Renal cortex interstitium (tissue), 15 donors: ENCODE measurements around the gene INSC. TPM values are rescaled to one million over a fixed set of nuclear protein-coding genes. Genes with fewer than 3 reads are reported as not detected.
"Not testable (repeated sequence)": the region's sequence is repeated elsewhere in the genome, so short reads cannot be mapped to it uniquely, and the experiment has no call there.

Experiments
- DNase-seq, 11 donors: peaks; one replicate each; pipeline ENCODE4 v3.0.0-alpha.2; 2013; ENCODE audit warnings: low read depth in 9 of 11, low spot score in 4 of 11; ENCODE audit errors: extremely low read depth in 1 of 11
- long read RNA-seq, 16 experiments: transcript quantifications; one replicate each; lab custom pipeline, GENCODE V29; 2026
- polyA plus RNA-seq, 3 donors: library from polyadenylated mRNA; unstranded; fragments of 120-200 nt; gene quantifications; one replicate each; pipeline ENCODE4 v1.2.1, GENCODE V29; 2013; ENCODE audit not compliant: insufficient read length in 3 of 3

The INSC gene
- 1 to 10 TPM in 1 of 3 donors, under 1 TPM in 2; 0.33 to 1.3 (median 0.62) TPM for polyA plus RNA-seq
- long read RNA-seq, donor 1, result 0 reads
- long read RNA-seq, donor 2, result 0 reads
- long read RNA-seq, donor 3, result 0 reads
- long read RNA-seq, donor 4, result 0 reads
- long read RNA-seq, donor 5, result 0 reads
- long read RNA-seq, donor 6, result 0 reads
- long read RNA-seq, donor 7, result 0 reads
- long read RNA-seq, donor 8, result 0 reads
- long read RNA-seq, donor 9, result 0 reads
- long read RNA-seq, donor 10, result 0 reads
- long read RNA-seq, donor 11, result 0 reads
- long read RNA-seq, donor 12, result 0 reads
- long read RNA-seq, donor 13, result 0 reads
- long read RNA-seq, donor 14, result 0 reads
- long read RNA-seq, donor 15, result 0 reads
- long read RNA-seq, donor 16, result 0 reads

GRCh38 chr11:15114501-15115475, at the start of gene INSC:
INSC (plus strand) TSS chr11:15114923; CDS start chr11:15149175, 34,252 bp downstream.
- peak in 8 of 11 donors; percentile 2 to 27 (median 18) for DNase-seq

DNA sequence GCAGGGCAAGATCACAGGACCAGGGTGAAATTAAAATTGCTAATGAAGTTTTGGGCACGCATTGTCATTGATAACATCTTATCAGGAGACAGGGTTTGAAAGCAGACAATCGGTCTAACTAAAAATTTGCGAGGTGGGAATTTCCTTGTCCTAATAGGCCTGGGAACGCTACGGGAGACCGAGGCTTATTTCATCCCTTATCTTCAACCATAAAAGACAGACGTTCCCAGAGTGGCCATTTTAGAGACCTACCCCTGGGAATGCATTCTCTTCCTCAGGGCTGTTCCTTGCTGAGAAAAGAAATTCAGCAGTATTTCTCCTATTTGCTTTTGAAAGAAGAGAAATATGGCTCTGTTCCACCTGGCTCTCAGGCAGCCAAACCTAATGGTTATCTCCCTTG, 45.0 kb upstream of the INSC start:
- DNase-seq, result not testable (repeated sequence)

GRCh38 chr11:15071556-15072255, 43.0 kb upstream of the INSC start:
- no peak for DNase-seq

DNA sequence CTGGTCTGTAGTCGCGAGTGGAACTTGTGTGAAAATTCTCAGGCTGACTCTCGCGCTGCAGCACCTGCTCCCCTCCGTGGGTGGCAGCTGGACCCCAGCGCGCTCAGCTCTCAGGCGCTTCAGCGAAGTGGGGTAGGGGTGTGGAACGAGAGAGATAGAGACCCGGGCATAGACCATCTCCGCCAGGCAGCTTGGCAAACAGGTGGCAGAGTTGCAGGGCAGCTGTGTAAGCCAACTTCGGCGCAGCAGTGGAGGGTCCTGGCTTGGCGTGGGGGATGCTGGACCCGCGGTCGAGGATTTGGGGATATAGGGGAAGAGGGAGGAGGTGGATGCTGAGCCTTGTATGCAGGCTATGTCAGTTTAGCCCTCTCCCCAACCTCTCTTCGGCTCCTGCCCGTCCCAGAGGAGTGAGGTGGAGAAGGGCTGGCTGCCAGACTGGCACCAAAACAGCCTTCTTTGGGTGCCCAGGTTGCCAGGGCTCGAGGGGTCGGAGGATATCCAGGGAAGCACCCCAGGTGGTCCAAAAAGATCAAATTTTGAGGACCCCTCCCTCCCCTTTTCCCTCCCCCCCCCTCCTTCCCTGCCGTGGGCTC, 42.1 kb upstream of the INSC start:
- no peak for DNase-seq

DNA sequence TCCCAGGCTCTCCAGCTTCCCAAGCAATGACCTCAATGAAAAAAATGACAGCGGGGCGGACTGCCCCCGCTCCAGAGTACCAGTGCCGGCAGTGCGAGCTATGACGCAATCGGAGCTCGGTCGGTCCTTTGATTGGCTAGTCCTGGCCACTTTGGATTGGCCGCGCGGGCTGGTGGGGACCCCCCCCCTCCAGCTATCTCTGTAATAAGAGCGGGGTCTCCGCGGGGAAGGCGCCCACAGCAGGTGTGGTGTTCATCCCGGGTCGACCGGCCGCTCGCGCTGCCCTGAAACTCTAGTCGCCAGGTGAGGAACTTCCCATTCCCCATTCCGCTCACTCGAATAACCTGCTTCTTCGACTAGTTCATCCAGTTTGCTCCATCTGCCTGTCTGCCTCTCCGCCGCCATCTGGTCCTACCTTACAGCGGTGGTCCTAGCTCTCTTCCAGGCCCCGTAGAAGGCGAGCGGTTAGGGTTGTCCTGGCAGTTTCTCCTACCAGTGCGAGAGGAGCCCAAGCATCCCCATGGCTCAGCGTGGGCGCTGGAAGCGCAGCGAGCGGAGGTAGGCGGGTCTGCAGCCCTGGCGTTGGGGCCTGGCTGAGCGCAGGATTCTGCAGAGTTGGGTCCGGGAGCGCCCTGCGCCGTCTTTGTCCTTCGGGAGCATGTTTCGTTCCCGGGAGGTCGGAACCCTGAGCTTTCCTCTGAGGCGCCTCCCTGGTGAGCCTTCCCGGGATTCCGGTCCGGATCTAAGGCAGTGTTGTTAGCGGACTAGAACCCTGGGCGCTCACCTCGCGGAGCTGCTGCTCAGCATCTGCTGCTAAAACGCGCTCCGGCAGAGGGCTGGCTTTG, 41.1 kb upstream of the INSC start, which contains the start of gene CALCB:
Gene CALCB (plus strand): TSS at position 233 of the 845 bp plus-strand sequence. CDS start 1,126 bp downstream, outside the sequence.
- DNase-seq, result peak in 10 of 11 donors; percentile 9 to 37 (median 24)

DNA sequence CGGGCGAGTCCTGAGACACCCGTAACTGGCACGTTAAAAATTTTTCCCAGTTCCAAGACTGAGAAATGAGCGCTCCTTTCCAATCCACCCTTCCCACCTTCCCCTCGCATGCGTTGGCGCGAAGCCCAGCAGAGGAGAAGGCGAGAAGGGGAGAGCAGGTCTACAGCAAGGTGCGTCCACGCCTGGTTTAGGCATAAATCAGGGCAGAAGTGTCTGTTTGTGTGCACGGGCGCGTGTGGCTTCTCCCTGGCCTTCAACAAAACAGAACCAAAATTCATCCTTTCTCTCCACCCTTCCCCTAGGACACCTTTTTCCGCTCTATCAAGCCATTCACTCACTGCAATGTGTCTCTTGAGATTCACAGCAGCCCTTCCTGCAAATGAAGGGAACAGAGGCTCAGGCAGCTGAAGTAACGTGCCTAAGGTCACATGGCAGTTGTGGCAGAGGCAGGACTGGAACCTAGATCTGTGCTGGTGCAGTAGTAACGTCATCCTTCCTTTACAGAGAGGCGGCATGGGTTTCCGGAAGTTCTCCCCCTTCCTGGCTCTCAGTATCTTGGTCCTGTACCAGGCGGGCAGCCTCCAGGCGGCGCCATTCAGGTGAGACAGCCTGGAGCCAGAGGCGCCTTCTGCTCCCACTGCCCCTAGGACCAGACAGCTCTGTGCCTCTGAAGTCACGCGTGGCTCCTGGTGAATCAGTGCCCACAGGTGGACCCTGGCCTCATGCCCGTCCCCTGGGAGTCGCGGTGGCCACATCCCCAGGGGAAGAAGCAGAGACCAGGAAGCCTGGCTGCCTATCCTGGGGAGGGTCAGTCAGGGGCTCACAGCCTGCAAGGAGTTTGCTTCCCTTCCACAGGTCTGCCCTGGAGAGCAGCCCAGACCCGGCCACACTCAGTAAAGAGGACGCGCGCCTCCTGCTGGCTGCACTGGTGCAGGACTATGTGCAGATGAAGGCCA, 40.2 kb upstream of the INSC start:
- peak; percentile 36 to 80 (median 69) for DNase-seq

- DNase-seq, result no peak
These were observed 39.6 kb upstream of the INSC start for GRCh38 chr11:15075162-15075526.

- DNase-seq, result no peak
These were observed 23.5 kb upstream of the INSC start for GRCh38 chr11:15091175-15091574.

GRCh38 chr11:15091625-15092024, 23.1 kb upstream of the INSC start:
- no peak for DNase-seq

GRCh38 chr11:15093432-15093831, 21.3 kb upstream of the INSC start:
- no peak for DNase-seq

DNA sequence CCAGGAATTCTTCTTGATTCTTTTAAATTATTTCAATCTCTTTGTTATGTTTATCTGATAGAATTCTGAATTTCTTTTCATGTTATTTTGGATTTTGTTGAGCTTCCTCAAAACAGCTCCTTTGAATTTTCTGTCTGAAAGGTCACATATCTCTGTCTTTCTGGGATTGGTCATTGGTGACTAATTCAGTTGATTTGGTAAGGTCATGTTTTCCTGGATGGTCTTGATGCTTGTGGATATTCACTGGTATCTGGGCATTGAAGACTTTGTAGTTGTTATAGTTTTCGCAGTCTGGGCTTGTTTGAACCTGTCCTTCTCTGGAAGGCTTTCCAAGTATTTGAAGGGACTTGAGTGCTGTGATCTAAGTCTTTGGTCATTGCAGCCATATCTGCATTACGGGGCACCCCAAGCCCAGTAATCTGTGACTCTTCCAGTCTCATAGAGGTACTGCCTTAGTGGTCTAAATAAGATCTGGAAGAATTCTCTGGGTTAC, 18.9 kb upstream of the INSC start:
- no peak for DNase-seq

- no peak for DNase-seq
These were observed 17.3 kb upstream of the INSC start for GRCh38 chr11:15097411-15097810.

- no peak for DNase-seq
These were observed 15.5 kb upstream of the INSC start for GRCh38 chr11:15099267-15099666.

DNA sequence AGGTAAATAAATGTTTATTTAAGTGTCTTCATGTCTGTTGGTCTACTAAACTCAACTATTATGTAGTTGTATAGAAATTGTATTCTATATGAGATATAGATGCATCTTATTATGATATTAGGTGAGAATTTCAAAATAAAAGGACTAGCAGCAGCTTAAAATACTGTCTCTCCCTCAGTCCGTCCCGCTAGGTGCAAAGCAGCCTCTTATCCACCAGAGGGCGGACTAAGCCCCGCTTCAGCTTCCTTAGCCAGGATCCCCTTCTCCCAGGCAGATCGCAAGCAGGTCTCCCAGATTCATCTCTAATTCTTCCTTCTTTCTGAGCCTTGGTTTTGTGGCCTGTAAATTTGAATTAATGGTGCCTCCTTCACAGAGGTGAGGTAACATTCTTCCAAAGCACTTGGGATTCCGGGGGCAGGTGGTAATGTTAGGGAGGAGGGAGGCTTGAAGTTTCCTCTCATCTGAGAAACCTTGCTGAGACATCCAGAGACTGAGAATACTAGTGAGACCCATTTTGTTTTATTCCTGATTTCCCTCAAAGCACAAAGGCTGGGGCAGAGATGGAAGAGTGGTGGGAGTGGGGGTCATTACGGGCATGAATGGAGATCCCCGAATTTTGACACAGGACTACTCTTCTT, 13.5 kb upstream of the INSC start:
- DNase-seq, result peak in 9 of 11 donors; percentile 17 to 50 (median 33)

DNA sequence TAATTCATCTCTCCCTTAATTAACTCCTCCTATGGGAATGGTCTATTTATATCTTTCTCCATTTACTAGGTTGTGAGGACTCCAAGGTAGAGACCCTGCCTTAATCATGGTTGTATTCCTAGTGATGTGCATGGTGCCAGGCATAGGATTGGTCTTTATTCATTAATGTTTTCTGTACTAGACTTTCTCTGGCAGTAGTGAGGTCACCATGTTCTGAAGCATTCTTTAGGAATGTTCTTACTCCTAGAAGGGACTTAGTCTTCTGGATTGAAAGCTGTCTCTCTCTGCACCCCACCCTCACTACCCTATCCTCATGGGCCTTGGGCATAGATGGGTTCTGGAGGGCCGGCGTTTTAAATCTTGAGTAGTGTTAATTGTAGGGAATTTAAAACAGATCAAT, 10.6 kb upstream of the INSC start:
- no peak for DNase-seq

DNA sequence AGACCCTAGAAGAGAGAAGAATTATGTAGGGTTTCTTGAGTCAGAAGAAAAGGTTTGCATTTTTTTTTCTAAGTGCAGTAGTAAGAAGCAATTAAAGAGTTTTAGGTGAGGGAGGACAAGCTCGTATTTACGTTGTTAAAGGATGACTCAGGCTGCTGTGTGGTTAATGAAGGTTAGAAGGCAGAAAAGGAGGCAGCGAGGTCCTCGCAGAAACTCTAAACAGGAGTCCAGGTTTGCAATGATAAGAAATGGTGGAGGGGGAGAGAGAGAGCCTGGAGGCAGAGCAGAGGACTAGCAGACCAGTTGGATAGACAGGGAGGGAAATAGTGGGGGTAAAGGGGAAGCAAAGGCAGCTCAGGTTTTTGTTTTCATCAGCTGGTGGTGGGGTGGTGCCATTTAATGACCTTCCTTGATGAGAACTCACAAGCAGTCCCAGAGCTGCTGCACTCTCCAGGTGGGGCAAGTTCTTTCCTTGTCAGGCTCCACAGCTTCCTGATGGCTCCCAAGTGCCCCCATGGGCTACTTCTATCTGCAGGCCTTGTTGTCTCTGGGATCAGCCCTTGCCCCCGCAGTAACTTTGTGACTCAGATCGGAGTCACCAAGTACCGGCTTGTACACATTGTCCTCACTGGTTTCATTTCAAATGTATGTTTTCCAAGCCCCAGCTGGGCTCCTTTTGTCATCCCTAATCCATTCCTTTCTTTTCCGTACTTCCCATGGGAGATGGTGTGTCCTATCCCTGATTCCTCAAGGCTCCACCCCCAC, 8.3 kb upstream of the INSC start:
- DNase-seq, result no peak
